ENCODE results near the gene USP36.

DNA sequence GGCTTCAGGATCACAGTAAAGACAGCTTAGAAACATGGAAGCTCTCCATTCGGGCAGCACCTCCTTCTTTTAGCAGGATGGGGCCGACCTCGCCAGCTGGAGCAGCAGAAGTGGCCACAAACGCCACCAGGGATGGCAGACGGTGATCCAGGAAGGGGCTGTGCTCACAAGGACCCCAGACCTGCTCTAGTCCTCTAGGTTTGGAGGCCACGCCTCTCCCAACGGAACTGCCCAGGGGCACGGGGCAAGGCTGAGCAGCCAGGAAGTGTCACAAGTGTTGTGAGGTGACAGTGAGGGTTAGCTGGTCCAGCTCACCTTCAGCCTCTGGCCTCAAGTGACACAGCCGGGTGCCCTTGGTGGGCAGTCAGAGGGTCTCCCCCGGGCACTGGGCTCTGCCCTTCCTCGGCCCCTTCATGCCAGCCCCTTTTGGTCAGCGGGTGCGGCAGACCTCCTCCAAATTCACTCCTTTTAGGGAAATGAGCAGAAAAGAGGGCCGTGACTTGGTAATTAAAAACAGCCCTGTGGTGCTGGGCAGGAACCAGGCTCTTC lies 42.0 kb upstream of the USP36 start:
- TF ChIP-seq FOXM1 (IDR thresholded peaks at IDR 0.05; ENCODE audit: borderline replicate concordance, low read depth): no peak
- no peak for TF ChIP-seq TAF1 (IDR thresholded peaks at IDR 0.05; ENCODE audit: low read depth)
- TF ChIP-seq, protein P1, sequence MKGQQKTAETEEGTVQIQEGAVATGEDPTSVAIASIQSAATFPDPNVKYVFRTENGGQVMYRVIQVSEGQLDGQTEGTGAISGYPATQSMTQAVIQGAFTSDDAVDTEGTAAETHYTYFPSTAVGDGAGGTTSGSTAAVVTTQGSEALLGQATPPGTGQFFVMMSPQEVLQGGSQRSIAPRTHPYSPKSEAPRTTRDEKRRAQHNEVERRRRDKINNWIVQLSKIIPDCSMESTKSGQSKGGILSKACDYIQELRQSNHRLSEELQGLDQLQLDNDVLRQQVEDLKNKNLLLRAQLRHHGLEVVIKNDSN (IDR thresholded peaks at IDR 0.05): no peak
- no peak for TF ChIP-seq RAD21 (IDR thresholded peaks at IDR 0.05; ENCODE audit: low read depth)
- no peak for TF ChIP-seq YY1 (IDR thresholded peaks at IDR 0.05; ENCODE audit: low read depth)
- TF ChIP-seq ZBTB7A (IDR thresholded peaks at IDR 0.05; ENCODE audit: low read depth): no peak
- TF ChIP-seq TEAD4 (IDR thresholded peaks at IDR 0.05): no peak
- TF ChIP-seq, protein P2, sequence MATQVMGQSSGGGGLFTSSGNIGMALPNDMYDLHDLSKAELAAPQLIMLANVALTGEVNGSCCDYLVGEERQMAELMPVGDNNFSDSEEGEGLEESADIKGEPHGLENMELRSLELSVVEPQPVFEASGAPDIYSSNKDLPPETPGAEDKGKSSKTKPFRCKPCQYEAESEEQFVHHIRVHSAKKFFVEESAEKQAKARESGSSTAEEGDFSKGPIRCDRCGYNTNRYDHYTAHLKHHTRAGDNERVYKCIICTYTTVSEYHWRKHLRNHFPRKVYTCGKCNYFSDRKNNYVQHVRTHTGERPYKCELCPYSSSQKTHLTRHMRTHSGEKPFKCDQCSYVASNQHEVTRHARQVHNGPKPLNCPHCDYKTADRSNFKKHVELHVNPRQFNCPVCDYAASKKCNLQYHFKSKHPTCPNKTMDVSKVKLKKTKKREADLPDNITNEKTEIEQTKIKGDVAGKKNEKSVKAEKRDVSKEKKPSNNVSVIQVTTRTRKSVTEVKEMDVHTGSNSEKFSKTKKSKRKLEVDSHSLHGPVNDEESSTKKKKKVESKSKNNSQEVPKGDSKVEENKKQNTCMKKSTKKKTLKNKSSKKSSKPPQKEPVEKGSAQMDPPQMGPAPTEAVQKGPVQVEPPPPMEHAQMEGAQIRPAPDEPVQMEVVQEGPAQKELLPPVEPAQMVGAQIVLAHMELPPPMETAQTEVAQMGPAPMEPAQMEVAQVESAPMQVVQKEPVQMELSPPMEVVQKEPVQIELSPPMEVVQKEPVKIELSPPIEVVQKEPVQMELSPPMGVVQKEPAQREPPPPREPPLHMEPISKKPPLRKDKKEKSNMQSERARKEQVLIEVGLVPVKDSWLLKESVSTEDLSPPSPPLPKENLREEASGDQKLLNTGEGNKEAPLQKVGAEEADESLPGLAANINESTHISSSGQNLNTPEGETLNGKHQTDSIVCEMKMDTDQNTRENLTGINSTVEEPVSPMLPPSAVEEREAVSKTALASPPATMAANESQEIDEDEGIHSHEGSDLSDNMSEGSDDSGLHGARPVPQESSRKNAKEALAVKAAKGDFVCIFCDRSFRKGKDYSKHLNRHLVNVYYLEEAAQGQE (IDR thresholded peaks at IDR 0.05; ENCODE audit: low read depth): no peak
- TF ChIP-seq EGR1 (IDR thresholded peaks at IDR 0.05): no peak
- TF ChIP-seq TCF12 (IDR thresholded peaks at IDR 0.05; ENCODE audit: low read depth): no peak
- TF ChIP-seq EP300 (IDR thresholded peaks at IDR 0.05; ENCODE audit: borderline replicate concordance): no peak

Data from Ishikawa (cell line).